Breast epithelium (tissue), 4 donors: ENCODE data around the gene RNF167. TPM values are rescaled to one million over a fixed set of nuclear protein-coding genes. Genes with fewer than 3 reads are reported as not detected.
A peak's percentile ranks its signal among the peaks of the same experiment; 100 is the strongest.
"Not testable (repeated sequence)": the region's sequence is repeated elsewhere in the genome, so short reads cannot be mapped to it uniquely, and the experiment has no call there.

Source experiments
- DNase-seq, 2 donors: peaks; one replicate each; pipeline ENCODE4 v3.0.0-alpha.2; 2019; ENCODE audit warnings: low spot score in 2 of 2
- H3K27ac ChIP-seq, 2 donors: fragments of 200-600 bp; sonication (generic) in 1 of 2; one replicate each; pipeline ENCODE4 v1.5.1; 2016 to 2019; ENCODE audit warnings: mild to moderate bottlenecking in 1 of 2
- H3K27me3 ChIP-seq, 2 donors: fragments of 200-600 bp; sonication (generic) in 1 of 2; one replicate each; pipeline versions ENCODE4 v1.5.1 to v1.6.0; 2017 to 2019; ENCODE audit warnings: control low read depth in 1 of 2, mild to moderate bottlenecking in 1 of 2
- H3K36me3 ChIP-seq: fragments of 200-600 bp; one replicate; pipeline ENCODE4 v1.5.1; 2019
- H3K4me1 ChIP-seq, 2 donors: fragments of 200-600 bp; sonication (generic); one replicate each; pipeline ENCODE4 v1.5.1; 2016 to 2019; ENCODE audit warnings: control low read depth in 1 of 2
- H3K4me3 ChIP-seq, 3 donors: fragments of 200-600 bp; sonication (generic); 1 replicate in 2 of 3; 2 replicates in 1 of 3; pipeline ENCODE4 v1.5.1; 2016 to 2019; ENCODE audit warnings: mild to moderate bottlenecking in 3 of 3, moderate library complexity in 2 of 3
- H3K9me3 ChIP-seq, 2 donors: fragments of 200-600 bp; sonication (generic) in 1 of 2; one replicate each; pipeline ENCODE4 v1.5.1; 2016 to 2019; ENCODE audit warnings: control low read depth in 1 of 2
- CTCF ChIP-seq, 3 donors: fragments of 450-650 bp; IDR thresholded peaks; one replicate each; pipeline ENCODE4 v1.5.1; 2016 to 2017; ENCODE audit warnings: antibody characterized with exemption in 3 of 3, mild to moderate bottlenecking in 3 of 3, moderate library complexity in 3 of 3
- POLR2A ChIP-seq: fragments of 450-650 bp; IDR thresholded peaks from one replicate; pipeline ENCODE4 v1.6.1; 2016; ENCODE audit warnings: antibody characterized with exemption, mild to moderate bottlenecking, moderate library complexity
- POLR2AphosphoS5 ChIP-seq, 3 donors: sonication (generic); formaldehyde crosslinking; IDR thresholded peaks; one replicate each; pipeline ENCODE4 v1.6.1; 2017; ENCODE audit warnings: antibody characterized with exemption in 3 of 3
- intact Hi-C: fragments of 100-400 bp; cut with DNase I; formaldehyde crosslinking; loops from one replicate; pipeline ENCODE4 v1.15.1; 2023; ENCODE audit warnings: low total_unique reads
- total RNA-seq, 3 donors: library from RNA; depleted of rRNA; stranded (reverse); fragments of >200 nt; gene quantifications; one replicate each; pipeline ENCODE4 v1.1.0, GENCODE V29; 2016

RNF167 gene
- total RNA-seq, 3 donors from 2014 or later = 38.3 to 49.0 (median 38.7) TPM

GRCh38 chr17:4919511-4920047 lies 20.5 kb upstream of the RNF167 start:
- Histone ChIP-seq H3K36me3 (no peaks in the 10 kb centered on the region), H3K9me3 (no peaks in the 10 kb centered on the region), H3K27me3 (no peaks in the 10 kb centered on the region), H3K27ac (peak overlapping the region in 1 of 2 donors; percentile 30), H3K4me1 (no peaks in the 10 kb centered on the region), H3K4me3 (no peak overlapping the region)
- intact Hi-C loops = no loop called here
- no peak for DNase-seq
- no peak for TF ChIP-seq POLR2AphosphoS5 (IDR thresholded peaks at IDR 0.05)
- TF ChIP-seq POLR2A = no peak
- no peak for TF ChIP-seq CTCF (IDR thresholded peaks at IDR 0.05)

GRCh38 chr17:4920351-4921048 lies 19.6 kb upstream of the RNF167 start:
- no peaks in the 10 kb centered on the region for H3K27me3 ChIP-seq
- H3K4me3 ChIP-seq = no peak overlapping the region
- H3K4me1 ChIP-seq = no peaks in the 10 kb centered on the region
- H3K27ac ChIP-seq = peak overlapping the region in 1 of 2 donors; percentile 12
- intact Hi-C loops = no loop called here
- no peaks in the 10 kb centered on the region for H3K9me3 ChIP-seq
- no peak for DNase-seq
- TF ChIP-seq POLR2A (no peak), POLR2AphosphoS5 (IDR thresholded peaks at IDR 0.05) (no peak), CTCF (IDR thresholded peaks at IDR 0.05) (no peak)
- H3K36me3 ChIP-seq = no peaks in the 10 kb centered on the region

- no peaks in the 10 kb centered on the region for H3K9me3 ChIP-seq
- intact Hi-C loops = no loop called here
- H3K4me1 ChIP-seq = no peaks in the 10 kb centered on the region
- no peak for DNase-seq
- H3K4me3 ChIP-seq = no peak overlapping the region
- H3K27ac ChIP-seq = no peak overlapping the region
- H3K36me3 ChIP-seq = no peaks in the 10 kb centered on the region
- H3K27me3 ChIP-seq = no peaks in the 10 kb centered on the region
- no peak for TF ChIP-seq POLR2A
These were observed 18.7 kb upstream of the RNF167 start for GRCh38 chr17:4921320-4921719.

GRCh38 chr17:4926577-4927335 lies 13.3 kb upstream of the RNF167 start:
- H3K36me3 ChIP-seq, DNase-seq, intact Hi-C loops, H3K4me1 ChIP-seq, H3K9me3 ChIP-seq, H3K4me3 ChIP-seq, H3K27me3 ChIP-seq, H3K27ac ChIP-seq: not testable (repeated sequence)

- TF ChIP-seq POLR2A (no peak), CTCF (IDR thresholded peaks at IDR 0.05) (no peak), POLR2AphosphoS5 (IDR thresholded peaks at IDR 0.05) (no peak)
- Histone ChIP-seq H3K27ac (no peak overlapping the region), H3K27me3 (no peaks in the 10 kb centered on the region), H3K4me1 (peaks cover 0 to under 1% of the 10 kb centered on the region in 2 donors), H3K4me3 (no peak overlapping the region), H3K36me3 (no peaks in the 10 kb centered on the region), H3K9me3 (no peaks in the 10 kb centered on the region)
- no peak for DNase-seq
- intact Hi-C loops = no loop called here
These were observed 11.2 kb upstream of the RNF167 start for GRCh38 chr17:4928881-4929280.

GRCh38 chr17:4931963-4932362 lies 8.1 kb upstream of the RNF167 start, which contains the start of gene GP1BA:
Gene GP1BA, plus strand, starts transcription at chr17:4932277. Its CDS starts 328 bp downstream, at chr17:4932605.
- intact Hi-C loops = no loop called here
- no peaks in the 10 kb centered on the region for H3K9me3 ChIP-seq
- no peak within 1 kb of the TSS for H3K27ac ChIP-seq
- TF ChIP-seq CTCF (IDR thresholded peaks at IDR 0.05) = no peak
- no peak for TF ChIP-seq POLR2AphosphoS5 (IDR thresholded peaks at IDR 0.05)
- no peak for TF ChIP-seq POLR2A
- H3K4me3 ChIP-seq = no peak within 1 kb of the TSS
- no peak for DNase-seq
- H3K4me1 ChIP-seq = peaks cover 0 to 8% of the 10 kb centered on the region in 2 donors
- no peaks in the 10 kb centered on the region for H3K36me3 ChIP-seq
- no peaks in the 10 kb centered on the region for H3K27me3 ChIP-seq
